Psoas muscle (tissue), 8 donors: ENCODE results near the gene COQ8A. TPM values are rescaled to one million over a fixed set of nuclear protein-coding genes. Genes with fewer than 3 reads are reported as not detected.

ENCODE experiments used
- ATAC-seq, 4 donors: fragments of 200-7000 bp; cut with Tn5 transposase; one replicate each; pipeline ENCODE4 v1.9.1; 2020; ENCODE audit warnings: moderate library complexity in 3 of 4, mild to moderate bottlenecking in 2 of 4
- DNase-seq, 2 donors: peaks; one replicate each; pipeline ENCODE4 v3.0.0-alpha.2; 2020
- H3K27ac ChIP-seq: fragments of 200-600 bp; one replicate; pipeline ENCODE4 v1.8.0; 2022
- H3K27me3 ChIP-seq, 3 donors: fragments of 200-600 bp in 1 of 3; one replicate each; pipeline versions ENCODE4 v1.6.1 to v1.8.0; 2013 to 2022; ENCODE audit warnings: low read length in 2 of 3, mild to moderate bottlenecking in 2 of 3, moderate library complexity in 1 of 3; ENCODE audit not compliant: insufficient read depth in 3 of 3
- H3K36me3 ChIP-seq, 2 donors: fragments of 200-600 bp in 1 of 2; one replicate each; pipeline versions ENCODE4 v1.6.1 to v1.8.0; 2013 to 2022; ENCODE audit warnings: low read depth in 1 of 2, mild to moderate bottlenecking in 1 of 2, moderate library complexity in 1 of 2; ENCODE audit not compliant: insufficient read depth in 1 of 2
- H3K4me1 ChIP-seq: fragments of 200-600 bp; one replicate; pipeline ENCODE4 v1.8.0; 2022
- H3K4me3 ChIP-seq: fragments of 200-600 bp; one replicate; pipeline ENCODE4 v1.8.0; 2022; ENCODE audit warnings: mild to moderate bottlenecking
- H3K9me3 ChIP-seq: fragments of 200-600 bp; one replicate; pipeline ENCODE4 v1.8.0; 2022
- CTCF ChIP-seq: fragments of 200-600 bp; IDR thresholded peaks from one replicate; pipeline ENCODE4 v1.8.0; 2022; ENCODE audit warnings: antibody characterized with exemption
- WGBS, 3 donors: extraction: QIAGEN DNeasy Blood & Tissue Kit; methylation state at CpG; one replicate each; pipeline versions ENCODE4 v1.1.6 to v1.1.7; 2013; 5-methylcytosine and 5-hydroxymethylcytosine counted together
- intact Hi-C, 2 donors: fragments of 100-400 bp; cut with DNase I; formaldehyde crosslinking; loops; one replicate each; pipeline versions ENCODE4 v1.11.0 to v1.14.2; 2022
- polyA plus RNA-seq, 3 donors: library from polyadenylated mRNA; stranded (reverse); fragments of 200-250 nt; gene quantifications; one replicate each; pipeline ENCODE4 v1.2.3, GENCODE V29; 2013
- total RNA-seq, 4 donors: library from RNA; stranded (reverse); fragmentation: NEBNext Ultra II Directional in 2 of 4; extraction: Animal tissue kit (Norgen Biotek cat#: 25700) in 2 of 4; gene quantifications; one replicate each; pipeline versions ENCODE4 v1.2.1 to v1.2.4, GENCODE V29; 2021 to 2023
- donor health status: healthy with polysubstance abuse.
- donor health status: DM: no; HTN: no; CAD: no; lungs with moderate emphysema.
- donor health status: Bipolar disorder and iron deficiency.
- donor health status: healthy.
- donor health status: DM: yes; HTN: yes; CAD: no.
- donor health status: DM: no; HTN: no; CAD: no.
- donor health status: DM: no; HTN: no; CAD: no.
- donor health status: DM: yes; HTN: yes; CAD: no.

COQ8A gene
- total and polyA plus RNA-seq, 7 donors = 134 to 1,432 (median 726) TPM

- Histone ChIP-seq H3K9me3 (no peaks in the 10 kb centered on the region), H3K27me3 (no peaks in the 10 kb centered on the region), H3K4me1 (no peaks in the 10 kb centered on the region), H3K36me3 (peaks cover 0 to 85% of the 10 kb centered on the region in 2 donors), H3K4me3 (no peak overlapping the region), H3K27ac (no peak overlapping the region)
- no peak for TF ChIP-seq CTCF
- DNase-seq (no peak), ATAC-seq (no peak)
- intact Hi-C loops = no loop called here
- WGBS, 3 donors = 68 to 95% (median 94%) methylated on average over 2 of the region's 2 CpGs
Measured at GRCh38 chr1:227033880-227034279, 93.8 kb downstream of the COQ8A start.

GRCh38 chr1:227035316-227035715, 95.2 kb downstream of the COQ8A start:
- no peaks in the 10 kb centered on the region for H3K4me1 ChIP-seq
- intact Hi-C loops = no loop called here
- no peak overlapping the region for H3K27ac ChIP-seq
- DNase-seq (no peak), ATAC-seq (no peak)
- H3K36me3 ChIP-seq = peaks cover 0 to 84% of the 10 kb centered on the region in 2 donors
- no peak overlapping the region for H3K4me3 ChIP-seq
- no peaks in the 10 kb centered on the region for H3K9me3 ChIP-seq
- H3K27me3 ChIP-seq = no peaks in the 10 kb centered on the region
- WGBS, 3 donors = 47 to 81% (median 80%) methylated on average over 2 of the region's 2 CpGs
- no peak for TF ChIP-seq CTCF

- H3K9me3 ChIP-seq = no peaks in the 10 kb centered on the region
- ATAC-seq (no peak), DNase-seq (no peak)
- WGBS, 3 donors = 70 to 94% (median 79%) methylated on average over 1 of the region's 1 CpG
- no peak for TF ChIP-seq CTCF
- no peak overlapping the region for H3K4me3 ChIP-seq
- no peaks in the 10 kb centered on the region for H3K4me1 ChIP-seq
- H3K27ac ChIP-seq = no peak overlapping the region
- H3K27me3 ChIP-seq = no peaks in the 10 kb centered on the region
- H3K36me3 ChIP-seq = peaks cover 0 to 71% of the 10 kb centered on the region in 2 donors
- intact Hi-C loops = no loop called here
Measured at GRCh38 chr1:227037121-227037520, 97.0 kb downstream of the COQ8A start.

Other genes starting within 250 kb of the COQ8A start
- gene ITPKB, start 201.0 kb upstream of the COQ8A start, total RNA-seq = 10 to 100 TPM in 3 of 4 donors, 1 to 10 TPM in 1; 7.7 to 14.1 (median 12.3) TPM
- gene ITPKB, start 201.0 kb upstream of the COQ8A start, polyA plus RNA-seq = 1 to 10 TPM; 3.9 to 8.9 (median 8.4) TPM
- gene PSEN2, start 69.7 kb upstream of the COQ8A start, total RNA-seq = 10 to 100 TPM; 26.2 to 31.5 (median 28.0) TPM
- gene PSEN2, start 69.7 kb upstream of the COQ8A start, polyA plus RNA-seq = 10 to 100 TPM; 15.5 to 30.6 (median 19.4) TPM